ENCODE results near the gene MIA2. TPM values are rescaled to one million over a fixed set of nuclear protein-coding genes. Genes with fewer than 3 reads are reported as not detected.

MIA2 gene
- total RNA-seq, 1 experiment from 2014 or later: 15.0 TPM

GRCh38 chr14:39247256-39247655 is 13.5 kb downstream of the MIA2 start:
- no peaks in the 10 kb centered on the region for H3K79me2 ChIP-seq (ENCODE audit: insufficient read depth, low read length)
- no peak overlapping the region for H3K14ac ChIP-seq (ENCODE audit: insufficient read depth, low read length)
- H3K4me2 ChIP-seq (ENCODE audit: insufficient read depth, insufficient read length, low read length): no peak overlapping the region
- no peak overlapping the region for H3K18ac ChIP-seq (ENCODE audit: insufficient read length, low read depth, low read length)
- no peak overlapping the region for H2BK20ac ChIP-seq (ENCODE audit: low read depth, low read length, poor library complexity, severe bottlenecking)
- WGBS (ENCODE audit: extremely low coverage, insufficient read length, low lambda C conversion rate): no CpG with 5 or more reads among the region's 1 CpG
- no peaks in the 10 kb centered on the region for H3K9me3 ChIP-seq (ENCODE audit: control insufficient read depth, low read depth, low read length)
- H3K23me2 ChIP-seq (ENCODE audit: insufficient read length, low read depth, low read length, poor library complexity, severe bottlenecking): no peaks in the 10 kb centered on the region
- H4K91ac ChIP-seq (ENCODE audit: insufficient read length, low read depth, low read length): no peak overlapping the region
- no peaks in the 10 kb centered on the region for H3K27me3 Mint-ChIP-seq (ENCODE audit: low read depth)
- H2AK5ac ChIP-seq (ENCODE audit: insufficient read length, low read length): no peak overlapping the region
- no peaks in the 10 kb centered on the region for H3K4me1 Mint-ChIP-seq
- H4K8ac ChIP-seq (replicated peaks; ENCODE audit: insufficient read length, low read depth, low read length): no peak overlapping the region
- H2BK12ac ChIP-seq (ENCODE audit: insufficient read length, low read depth, low read length): no peak overlapping the region
- no peak overlapping the region for H3K4me3 Mint-ChIP-seq
- no peak overlapping the region for H2BK15ac ChIP-seq (ENCODE audit: low read depth, low read length)
- H2BK120ac ChIP-seq (ENCODE audit: low read depth, low read length, poor library complexity, severe bottlenecking): no peak overlapping the region
- no peak overlapping the region for H3K4ac ChIP-seq (ENCODE audit: low read depth, low read length)
- no peak overlapping the region for H3K27ac Mint-ChIP-seq
- H4K5ac ChIP-seq (ENCODE audit: insufficient read length, low read depth, low read length): no peak overlapping the region
- no peak overlapping the region for H2AFZ ChIP-seq (ENCODE audit: low read length)
- H3K9me3 Mint-ChIP-seq: peaks cover 3% of the 10 kb centered on the region in 2 experiments; a peak in 3 of 5 replicates
- H3K56ac ChIP-seq (ENCODE audit: insufficient read length, low read depth, low read length): no peak overlapping the region
- H3K23ac ChIP-seq (ENCODE audit: insufficient read length, low read depth, low read length): no peak overlapping the region
- no peak overlapping the region for H2BK5ac ChIP-seq (ENCODE audit: insufficient read length, low read length)
- 0 out of 7 replicates have a peak, but pooled peaks cover 0 to 3% (median 0%) of the 10 kb centered on the region in 3 experiments for H3K36me3 Mint-ChIP-seq (ENCODE audit: insufficient read depth in 1 of 3, low read depth in 3 of 3)
- no peaks in the 10 kb centered on the region for H3K27me3 ChIP-seq (ENCODE audit: insufficient read depth, low read length)
- no peak overlapping the region for H3T11ph ChIP-seq (ENCODE audit: low read length)
- H3K27ac ChIP-seq (ENCODE audit: insufficient read length, low read depth, low read length): no peak overlapping the region
- no peaks in the 10 kb centered on the region for H3K4me1 ChIP-seq (ENCODE audit: insufficient read depth, low read length)
- H3K9ac ChIP-seq (ENCODE audit: extremely low read depth, insufficient read length, low read length): no peak overlapping the region
- H3K79me1 ChIP-seq (ENCODE audit: insufficient read depth, low read depth, low read length, poor library complexity, severe bottlenecking): no peaks in the 10 kb centered on the region
- no peak for DNase-seq
- TF ChIP-seq CTCF (conservative IDR thresholded peaks at IDR 0.05): no peak
- H4K20me1 ChIP-seq (ENCODE audit: control insufficient read depth, insufficient read depth, insufficient read length): no peaks in the 10 kb centered on the region
